ENCODE results near the gene MANBA. TPM values are rescaled to one million over a fixed set of nuclear protein-coding genes. Genes with fewer than 3 reads are reported as not detected.

Gene MANBA
- total RNA-seq, 1 experiment from 2014 or later, result 21.4 TPM

DNA sequence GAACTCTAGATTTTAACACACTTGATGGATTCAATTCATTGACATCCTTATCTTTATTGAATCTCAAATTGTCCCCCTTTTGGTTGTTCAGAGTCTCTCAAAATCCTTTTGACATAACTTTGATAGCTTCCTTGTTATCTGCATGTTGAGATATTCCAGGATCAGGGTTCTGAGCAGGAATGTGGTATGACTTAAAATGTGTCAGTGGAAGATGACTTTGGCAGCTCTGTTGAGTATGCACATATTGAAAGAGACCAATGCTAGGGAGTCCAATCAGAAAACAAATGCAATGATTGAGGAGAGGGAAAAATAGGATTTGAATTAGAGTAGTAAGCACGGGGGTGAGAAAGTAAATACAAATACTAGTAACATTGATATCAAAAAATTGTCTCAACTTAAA is 93.8 kb downstream of the MANBA start:
- Histone ChIP-seq H3K23ac (ENCODE audit: insufficient read length, low read depth, low read length) (no peak overlapping the region), H4K5ac (ENCODE audit: insufficient read length, low read depth, low read length) (no peak overlapping the region), H2BK120ac (ENCODE audit: low read depth, low read length, poor library complexity, severe bottlenecking) (no peak overlapping the region), H4K8ac (replicated peaks; ENCODE audit: insufficient read length, low read depth, low read length) (no peak overlapping the region), H3K27me3 (ENCODE audit: insufficient read depth, low read length) (no peaks in the 10 kb centered on the region), H3K56ac (ENCODE audit: insufficient read length, low read depth, low read length) (no peak overlapping the region), H2BK15ac (ENCODE audit: low read depth, low read length) (no peak overlapping the region), H3K27ac (ENCODE audit: insufficient read length, low read depth, low read length) (no peak overlapping the region), H3K4me2 (ENCODE audit: insufficient read depth, insufficient read length, low read length) (no peak overlapping the region), H2BK5ac (ENCODE audit: insufficient read length, low read length) (no peak overlapping the region), H3K14ac (ENCODE audit: insufficient read depth, low read length) (no peak overlapping the region), H2AFZ (ENCODE audit: low read length) (no peak overlapping the region), H3K79me2 (ENCODE audit: insufficient read depth, low read length) (no peaks in the 10 kb centered on the region), H4K91ac (ENCODE audit: insufficient read length, low read depth, low read length) (no peak overlapping the region), H3K4me1 (ENCODE audit: insufficient read depth, low read length) (no peaks in the 10 kb centered on the region), H2AK5ac (ENCODE audit: insufficient read length, low read length) (no peak overlapping the region), H3K9ac (ENCODE audit: extremely low read depth, insufficient read length, low read length) (no peak overlapping the region), H3K9me3 (ENCODE audit: control insufficient read depth, low read depth, low read length) (no peaks in the 10 kb centered on the region), H3K4ac (ENCODE audit: low read depth, low read length) (no peak overlapping the region), H3K79me1 (ENCODE audit: insufficient read depth, low read depth, low read length, poor library complexity, severe bottlenecking) (no peaks in the 10 kb centered on the region), H3T11ph (ENCODE audit: low read length) (no peak overlapping the region), H2BK12ac (ENCODE audit: insufficient read length, low read depth, low read length) (no peak overlapping the region), H4K20me1 (ENCODE audit: control insufficient read depth, insufficient read depth, insufficient read length) (no peaks in the 10 kb centered on the region), H2BK20ac (ENCODE audit: low read depth, low read length, poor library complexity, severe bottlenecking) (no peak overlapping the region), H3K23me2 (ENCODE audit: insufficient read length, low read depth, low read length, poor library complexity, severe bottlenecking) (no peaks in the 10 kb centered on the region), H3K18ac (ENCODE audit: insufficient read length, low read depth, low read length) (no peak overlapping the region)
- no peak overlapping the region for H3K4me3 Mint-ChIP-seq
- WGBS (ENCODE audit: extremely low coverage, insufficient read length, low lambda C conversion rate), result no CpG with 5 or more reads among the region's 1 CpG
- H3K27me3 Mint-ChIP-seq (ENCODE audit: low read depth), result no peaks in the 10 kb centered on the region
- H3K36me3 Mint-ChIP-seq (ENCODE audit: insufficient read depth in 1 of 3, low read depth in 3 of 3), result peaks cover 4 to 18% (median 8%) of the 10 kb centered on the region in 3 experiments; a peak in 6 of 7 replicates
- no peak for DNase-seq
- no peaks in the 10 kb centered on the region for H3K4me1 Mint-ChIP-seq
- H3K9me3 Mint-ChIP-seq, result no peaks in the 10 kb centered on the region
- no peak for TF ChIP-seq CTCF (conservative IDR thresholded peaks at IDR 0.05)
- no peak overlapping the region for H3K27ac Mint-ChIP-seq
